Measurements from ENCODE around the gene FAM184B.
"Not testable (repeated sequence)": the region's sequence is repeated elsewhere in the genome, so short reads cannot be mapped to it uniquely, and the experiment has no call there.

Gene FAM184B

GRCh38 chr4:17717301-17717700 lies 64.1 kb downstream of the FAM184B start:
- DNase-seq (ENCODE audit: low spot score) = no peak

GRCh38 chr4:17715511-17715910 lies 65.9 kb downstream of the FAM184B start:
- no peak for DNase-seq (ENCODE audit: low spot score)

- no peak for DNase-seq (ENCODE audit: low spot score)
These were observed 67.6 kb downstream of the FAM184B start for GRCh38 chr4:17713779-17714178.

- no peak for DNase-seq (ENCODE audit: low spot score)
These were observed 69.3 kb downstream of the FAM184B start for GRCh38 chr4:17712166-17712565.

- not testable (repeated sequence) for DNase-seq (ENCODE audit: low spot score)
These were observed 70.2 kb downstream of the FAM184B start for GRCh38 chr4:17711206-17711605.

- no peak for DNase-seq (ENCODE audit: low spot score)
These were observed 71.7 kb downstream of the FAM184B start for GRCh38 chr4:17709763-17710068.

GRCh38 chr4:17708992-17709762 lies 72.2 kb downstream of the FAM184B start:
- no peak for DNase-seq (ENCODE audit: low spot score)

- DNase-seq (ENCODE audit: low spot score) = no peak
These were observed 73.8 kb downstream of the FAM184B start for GRCh38 chr4:17707671-17708070.

GRCh38 chr4:17705107-17705506 lies 76.3 kb downstream of the FAM184B start:
- DNase-seq (ENCODE audit: low spot score) = no peak

GRCh38 chr4:17704020-17704650 lies 77.3 kb downstream of the FAM184B start:
- DNase-seq (ENCODE audit: low spot score) = no peak

- no peak for DNase-seq (ENCODE audit: low spot score)
These were observed 78.8 kb downstream of the FAM184B start for GRCh38 chr4:17702641-17703040.

- DNase-seq (ENCODE audit: low spot score) = no peak
These were observed 79.5 kb downstream of the FAM184B start for GRCh38 chr4:17701882-17702281.

- no peak for DNase-seq (ENCODE audit: low spot score)
These were observed 80.1 kb downstream of the FAM184B start for GRCh38 chr4:17701138-17701839.

GRCh38 chr4:17699380-17699779 lies 82.0 kb downstream of the FAM184B start:
- no peak for DNase-seq (ENCODE audit: low spot score)

GRCh38 chr4:17698116-17698515 lies 83.3 kb downstream of the FAM184B start:
- no peak for DNase-seq (ENCODE audit: low spot score)

GRCh38 chr4:17695341-17695740 lies 86.1 kb downstream of the FAM184B start:
- DNase-seq (ENCODE audit: low spot score) = no peak

- no peak for DNase-seq (ENCODE audit: low spot score)
These were observed 86.9 kb downstream of the FAM184B start for GRCh38 chr4:17694552-17694951.

- no peak for DNase-seq (ENCODE audit: low spot score)
These were observed 90.5 kb downstream of the FAM184B start for GRCh38 chr4:17690898-17691297.

- no peak for DNase-seq (ENCODE audit: low spot score)
These were observed 91.3 kb downstream of the FAM184B start for GRCh38 chr4:17690135-17690534.

GRCh38 chr4:17688011-17688441 lies 93.4 kb downstream of the FAM184B start:
- no peak for DNase-seq (ENCODE audit: low spot score)

GRCh38 chr4:17687237-17687857 lies 94.1 kb downstream of the FAM184B start:
- no peak for DNase-seq (ENCODE audit: low spot score)

- DNase-seq (ENCODE audit: low spot score) = not testable (repeated sequence)
These were observed 96.8 kb downstream of the FAM184B start for GRCh38 chr4:17684648-17685047.

- DNase-seq (ENCODE audit: low spot score) = no peak
These were observed 99.2 kb downstream of the FAM184B start for GRCh38 chr4:17682222-17682566.

Measured in CD4-positive, alpha-beta T cell treated with Interleukin-15 for 4 hours (primary cell).